Colon (tissue), 2 donors: ENCODE results near the gene WBP1L.

Source experiments
- FAIRE-seq: peaks from 2 replicates; lab custom pipeline; 2012; peaks lifted over from hg19 to GRCh38; lab: Jason Lieb, UNC
- donor health status: control.
- donor health status: control.

WBP1L gene

DNA sequence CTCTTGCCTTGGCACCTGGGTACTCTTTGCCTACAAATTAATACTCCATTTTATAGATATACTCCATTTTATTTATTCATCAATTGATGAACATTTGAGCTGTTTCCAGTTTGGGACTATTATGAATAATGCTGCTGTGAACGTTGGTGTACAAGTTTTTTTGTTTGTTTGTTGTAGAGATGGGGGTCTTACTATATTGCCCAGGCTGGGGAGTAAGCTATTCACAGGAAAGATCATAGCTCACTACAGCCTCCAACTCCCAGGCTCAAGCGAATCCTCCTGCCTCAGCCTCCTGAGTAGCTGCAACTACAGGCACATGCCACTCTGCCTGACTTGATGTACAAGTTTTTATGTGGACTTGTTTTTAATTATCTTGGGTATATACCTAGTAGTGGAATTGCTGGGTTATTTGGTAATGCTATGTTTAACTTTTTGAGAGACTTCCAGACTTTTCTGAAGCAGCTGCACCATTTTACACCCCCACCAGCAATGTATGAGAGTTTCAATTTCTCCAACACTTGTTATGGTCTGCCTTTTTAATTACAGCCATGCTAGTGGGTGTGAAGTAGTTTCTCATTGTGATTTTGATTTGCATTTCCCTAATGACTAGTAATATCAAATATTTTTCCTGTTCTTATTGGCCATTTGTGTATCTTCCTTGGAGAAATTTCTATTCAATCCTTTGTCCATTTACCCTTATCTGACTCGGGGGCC lies 15.9 kb downstream of the WBP1L start:
- FAIRE-seq = no peak

DNA sequence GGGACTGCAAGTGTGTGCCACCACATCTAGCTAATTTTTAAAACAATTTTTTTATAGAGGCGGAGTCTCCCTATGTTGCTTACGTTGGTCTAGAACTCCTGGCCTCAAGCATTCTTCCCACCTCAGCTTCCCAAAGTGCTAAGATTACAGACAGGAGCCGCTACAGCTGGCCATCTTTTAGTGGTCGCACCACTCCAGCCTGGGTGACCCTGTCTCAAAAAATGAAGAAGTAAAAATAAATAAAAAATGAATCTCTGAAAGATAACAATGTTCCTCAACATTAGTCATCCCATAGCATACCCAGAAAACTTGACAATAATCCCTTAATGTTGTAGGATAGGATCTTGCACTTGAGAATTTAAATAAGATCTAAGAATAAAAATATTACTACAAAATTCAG lies 18.2 kb downstream of the WBP1L start:
- FAIRE-seq = no peak

DNA sequence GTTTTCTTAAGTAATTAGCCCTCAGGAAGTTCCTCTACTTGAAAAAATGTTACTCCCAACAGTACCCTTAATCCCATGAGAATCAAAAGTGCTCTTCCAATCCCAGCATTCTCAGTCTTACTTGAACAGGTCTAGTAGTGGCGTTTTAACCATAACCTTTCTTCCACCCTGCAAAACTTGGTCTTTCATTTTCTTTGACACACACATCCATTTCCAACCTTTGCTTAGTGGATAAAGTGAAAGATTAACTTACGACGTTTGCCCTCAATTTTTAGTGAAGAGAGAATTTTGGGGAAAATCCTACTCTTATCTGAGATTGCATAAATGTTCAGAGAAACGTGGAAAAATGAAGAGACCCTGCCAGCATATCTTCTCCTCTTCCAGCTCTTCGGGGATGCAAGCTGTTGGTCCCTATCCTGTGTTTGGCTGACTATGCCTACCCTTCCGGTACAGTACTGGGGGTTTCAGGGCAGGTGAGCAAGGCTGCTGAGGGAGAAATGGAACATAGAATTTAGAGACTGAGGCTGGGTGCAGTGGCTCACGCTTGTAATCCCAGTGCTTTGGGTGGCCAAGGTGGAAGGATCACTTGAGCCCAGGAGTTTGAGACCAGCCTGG lies 18.8 kb downstream of the WBP1L start:
- no peak for FAIRE-seq

GRCh38 chr10:102763037-102763607 lies 19.4 kb downstream of the WBP1L start:
- no peak for FAIRE-seq

DNA sequence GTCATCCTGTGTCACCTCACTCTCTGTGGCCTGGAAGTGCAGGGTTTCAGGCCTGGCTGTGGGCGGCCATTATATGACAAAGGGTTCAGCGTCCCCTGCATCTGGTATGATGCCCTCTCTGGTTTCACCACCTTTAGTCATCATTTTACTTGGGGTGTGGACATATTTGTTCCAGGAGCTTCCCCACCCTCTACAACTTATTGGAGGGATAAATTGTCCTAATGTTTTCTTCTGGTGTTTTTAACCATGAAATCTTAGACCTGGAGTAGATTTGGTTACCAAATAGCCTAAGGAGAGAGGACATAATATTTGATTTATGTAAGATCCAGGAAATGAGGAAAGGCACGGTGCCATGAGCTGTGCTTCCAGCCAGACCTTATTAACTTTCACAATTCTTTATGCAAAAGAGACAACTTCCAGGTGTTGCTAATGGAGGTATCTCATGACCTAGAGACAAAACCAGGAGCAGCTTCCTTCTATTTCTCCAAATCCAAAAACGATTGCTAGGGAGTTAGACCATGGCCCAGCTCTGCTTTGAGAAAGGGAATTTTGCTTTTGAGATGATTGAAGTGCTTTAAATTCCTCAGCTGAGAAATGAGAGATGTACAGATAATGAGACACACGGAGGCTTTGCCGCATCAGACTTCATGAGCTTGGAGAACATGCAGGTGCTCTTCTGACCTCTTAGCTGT lies 20.9 kb downstream of the WBP1L start:
- no peak for FAIRE-seq

DNA sequence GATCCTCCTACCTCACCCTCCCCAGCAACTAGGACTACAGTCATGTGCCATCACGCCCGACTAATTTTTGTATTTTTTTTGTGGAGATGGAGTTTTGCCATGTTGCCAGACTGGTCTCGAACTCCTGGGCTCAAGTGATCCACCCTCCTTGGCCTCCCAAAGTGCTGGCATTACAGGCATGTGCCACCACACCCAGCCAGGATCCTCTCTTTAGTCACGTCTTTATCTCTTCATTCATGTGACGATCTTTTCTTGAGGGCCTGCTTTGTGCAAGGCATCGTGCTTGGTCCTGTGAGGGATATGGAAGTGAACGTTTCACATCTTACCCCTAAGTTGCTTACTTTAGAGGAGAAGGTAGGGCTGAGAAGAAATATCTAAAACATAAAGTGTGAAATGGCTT lies 21.6 kb downstream of the WBP1L start:
- FAIRE-seq = no peak

GRCh38 chr10:102767428-102768160 lies 23.8 kb downstream of the WBP1L start:
- FAIRE-seq = no peak

- no peak for FAIRE-seq
Measured at GRCh38 chr10:102769375-102770107, 25.8 kb downstream of the WBP1L start.

- FAIRE-seq = no peak
Measured at GRCh38 chr10:102770108-102770482, 26.3 kb downstream of the WBP1L start.

GRCh38 chr10:102770792-102771191 lies 27.0 kb downstream of the WBP1L start:
- FAIRE-seq = no peak

DNA sequence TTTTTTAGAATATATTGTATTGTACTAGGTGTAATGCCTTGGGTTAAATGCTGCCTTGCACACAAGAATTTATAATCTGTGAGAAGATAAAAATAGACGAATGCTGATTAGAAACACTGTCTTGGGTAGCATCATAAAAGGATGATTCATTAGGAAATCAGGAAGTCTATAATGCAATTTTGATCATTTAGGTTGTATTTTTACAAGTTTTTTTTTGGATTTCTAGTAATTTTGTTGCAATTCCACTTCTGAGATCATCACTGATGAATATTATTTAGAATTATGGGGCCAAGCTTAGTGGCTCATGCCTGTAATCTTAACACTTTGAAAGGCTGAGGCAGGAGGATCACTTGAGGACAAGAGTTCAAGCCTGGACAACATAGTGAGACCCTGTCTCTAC lies 29.6 kb downstream of the WBP1L start:
- no peak for FAIRE-seq

GRCh38 chr10:102773986-102774385 lies 30.2 kb downstream of the WBP1L start:
- FAIRE-seq = no peak

DNA sequence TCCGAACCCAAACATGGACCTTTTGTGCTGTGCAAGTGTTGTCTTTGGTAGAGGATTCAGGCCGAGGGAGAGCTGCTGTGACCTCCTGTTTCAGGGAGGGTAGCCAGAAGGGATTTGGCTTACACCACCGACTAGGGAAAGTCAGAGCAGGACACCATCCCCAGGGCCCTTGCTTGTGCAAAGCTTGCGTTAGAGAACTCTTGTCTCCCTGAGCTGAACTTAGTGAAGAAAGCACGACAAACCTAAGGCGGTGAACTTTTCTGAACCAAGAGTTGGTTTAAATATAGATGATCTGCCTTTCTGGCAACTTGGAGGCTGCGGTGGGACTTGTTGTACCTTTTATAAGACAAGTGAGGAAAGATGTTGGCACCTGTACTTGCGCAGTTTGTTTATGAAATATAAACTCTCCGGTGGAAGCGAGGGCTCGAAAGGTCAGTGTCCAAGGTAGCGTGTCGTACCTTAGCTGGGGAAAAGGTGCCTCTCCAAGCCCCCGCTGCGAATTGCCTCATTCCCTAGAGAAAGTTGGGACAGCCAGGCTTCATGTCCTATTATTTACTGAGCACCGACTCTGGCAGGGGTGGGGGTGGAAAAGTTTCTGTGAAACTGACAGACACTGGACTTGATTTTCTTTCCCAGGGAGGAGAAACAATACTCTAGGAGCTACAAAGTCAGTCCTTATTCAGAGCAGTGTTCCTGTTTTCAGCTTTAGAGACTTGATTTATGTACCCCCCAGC lies 31.6 kb downstream of the WBP1L start:
- FAIRE-seq = no peak

DNA sequence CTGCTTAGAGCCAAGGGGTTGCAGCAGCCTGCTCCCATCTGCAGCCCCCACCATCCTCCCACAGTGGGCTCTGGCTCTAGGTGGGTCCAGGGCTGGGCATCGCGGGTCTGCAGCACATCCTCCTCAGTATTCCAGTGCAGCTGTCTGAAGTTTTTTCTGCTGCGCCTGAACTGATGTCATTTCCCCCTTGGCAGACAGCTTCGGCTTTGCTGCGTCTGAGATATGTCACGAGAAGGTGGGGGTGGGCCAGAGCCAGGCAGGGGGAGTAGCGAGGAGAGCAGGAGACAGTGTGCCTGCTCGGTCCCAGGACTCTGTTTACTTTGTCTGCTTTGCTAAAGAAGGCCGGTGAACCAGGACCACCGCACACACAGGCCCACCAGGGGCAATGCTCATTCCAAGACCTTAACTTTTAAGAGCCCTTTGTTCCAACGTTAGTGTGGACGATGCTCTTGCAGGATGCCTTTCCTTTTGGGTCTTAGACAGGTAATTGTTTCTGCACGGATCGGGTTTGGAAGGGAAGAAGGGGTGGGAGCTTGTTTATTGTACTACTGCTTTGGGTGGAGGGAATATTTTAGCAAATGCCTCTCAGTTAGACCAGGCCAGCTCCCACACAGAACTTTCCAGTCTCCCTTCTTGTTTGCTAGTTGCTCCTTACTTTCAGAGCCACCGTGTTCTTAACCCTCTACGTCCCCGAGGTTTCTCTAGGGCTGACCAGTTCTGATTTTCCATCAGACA lies 32.4 kb downstream of the WBP1L start:
- FAIRE-seq = no peak

DNA sequence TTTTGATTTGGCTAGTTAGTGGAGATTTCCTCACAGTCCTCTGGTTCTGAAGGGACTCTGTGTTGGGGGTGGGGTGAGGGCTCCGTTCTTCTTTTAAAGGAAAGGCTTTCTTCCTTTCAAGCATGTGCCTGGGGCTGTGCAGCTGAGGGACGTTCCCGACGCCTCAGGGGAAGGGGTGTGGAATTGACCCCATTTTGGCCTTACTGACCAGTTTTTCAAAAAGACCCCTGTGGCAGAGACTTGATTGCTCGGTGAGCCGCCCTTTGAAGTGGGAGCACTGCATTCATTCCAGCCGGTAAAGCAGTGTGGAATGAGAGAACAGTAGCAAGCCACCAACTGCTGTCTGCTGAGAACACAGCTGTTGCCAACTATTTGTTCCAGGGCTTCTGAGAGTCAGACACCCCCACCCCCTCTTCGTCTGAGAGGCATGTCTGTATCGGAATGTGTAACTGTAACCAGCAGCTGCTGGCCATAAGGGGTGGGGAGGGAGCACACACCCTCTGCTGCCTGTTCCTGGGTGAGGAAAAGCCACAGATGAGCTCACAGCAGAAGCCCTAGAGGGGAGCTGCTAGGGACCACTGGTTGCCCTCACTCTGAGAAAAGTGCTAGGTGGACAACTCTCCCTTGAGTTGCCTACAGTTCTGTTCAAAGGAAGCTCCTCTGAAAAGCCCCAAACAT lies 33.2 kb downstream of the WBP1L start:
- no peak for FAIRE-seq

GRCh38 chr10:102777711-102778453 lies 34.1 kb downstream of the WBP1L start:
- no peak for FAIRE-seq

DNA sequence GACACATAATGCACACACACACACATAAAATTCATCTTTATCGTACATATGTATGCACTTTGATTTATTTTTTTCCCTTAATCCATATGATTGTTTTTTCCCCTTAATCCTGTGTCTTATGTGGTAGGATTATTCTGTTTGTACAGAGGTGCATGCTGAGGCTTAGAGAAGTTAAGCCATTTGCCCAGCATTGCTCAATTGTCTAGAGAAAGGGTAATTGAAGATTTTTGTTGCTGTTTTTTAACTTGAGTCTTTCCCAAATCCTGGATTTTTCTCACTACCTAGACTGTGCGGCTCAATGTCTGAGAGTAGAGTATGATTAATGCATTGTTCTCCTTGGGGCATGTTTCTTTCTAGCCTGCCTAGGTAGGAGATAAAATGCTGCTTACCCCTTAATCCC lies 35.0 kb downstream of the WBP1L start:
- no peak for FAIRE-seq

DNA sequence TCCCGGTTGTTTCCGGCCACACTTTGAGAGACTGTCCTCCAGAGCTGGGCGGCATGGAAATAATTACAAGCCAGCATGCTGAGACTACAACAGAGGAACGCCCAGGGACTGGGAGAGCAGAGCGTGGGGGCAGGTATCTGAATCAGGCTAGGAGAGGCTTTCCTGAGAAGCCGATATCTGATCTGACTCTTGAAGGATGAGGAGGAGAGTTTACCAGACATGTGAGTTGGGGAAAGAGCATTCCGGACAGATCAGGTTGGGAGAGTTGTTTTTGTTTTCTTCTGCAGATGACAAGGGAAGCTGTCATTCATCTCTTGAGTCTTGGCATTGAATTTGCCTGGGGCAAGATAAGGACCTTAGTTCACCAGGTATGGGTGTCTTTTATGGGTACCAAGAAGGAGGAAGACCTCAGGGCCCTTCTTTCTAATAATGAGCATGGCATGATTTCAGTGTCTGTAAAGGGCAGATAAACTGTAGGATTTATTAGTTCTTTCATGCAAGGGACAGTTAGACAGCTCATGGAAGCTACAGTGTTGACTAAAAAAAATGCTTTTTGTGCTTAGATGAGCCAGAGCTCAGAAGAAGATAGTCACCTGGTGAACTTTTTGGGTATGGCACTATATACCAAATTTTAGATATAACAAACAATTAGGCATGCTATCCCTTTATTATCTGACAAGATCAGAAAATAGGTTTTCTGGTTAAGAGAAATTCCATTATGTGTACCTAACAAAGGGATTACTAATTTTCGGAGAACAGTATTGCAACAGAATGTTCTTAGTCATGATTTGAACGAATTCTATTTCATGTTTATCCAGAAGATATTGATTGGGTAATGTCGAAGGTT lies 36.2 kb downstream of the WBP1L start:
- no peak for FAIRE-seq
